Measurements from ENCODE around the gene ATIC.

GRCh38 chr2:215354771-215355695 is 43.2 kb downstream of the ATIC start:
- no peak for TF ChIP-seq CTCF (conservative IDR thresholded peaks at IDR 0.05)
- no peak for TF ChIP-seq ZFX (IDR thresholded peaks at IDR 0.05)

Measured in C4-2B (cell line).